ENCODE results near the gene LRRC10B.

- TF ChIP-seq EZH2phosphoT487 (IDR thresholded peaks at IDR 0.05; ENCODE audit: low read depth, severe bottlenecking, unreplicated experiment), result no peak
- TF ChIP-seq, protein P1, sequence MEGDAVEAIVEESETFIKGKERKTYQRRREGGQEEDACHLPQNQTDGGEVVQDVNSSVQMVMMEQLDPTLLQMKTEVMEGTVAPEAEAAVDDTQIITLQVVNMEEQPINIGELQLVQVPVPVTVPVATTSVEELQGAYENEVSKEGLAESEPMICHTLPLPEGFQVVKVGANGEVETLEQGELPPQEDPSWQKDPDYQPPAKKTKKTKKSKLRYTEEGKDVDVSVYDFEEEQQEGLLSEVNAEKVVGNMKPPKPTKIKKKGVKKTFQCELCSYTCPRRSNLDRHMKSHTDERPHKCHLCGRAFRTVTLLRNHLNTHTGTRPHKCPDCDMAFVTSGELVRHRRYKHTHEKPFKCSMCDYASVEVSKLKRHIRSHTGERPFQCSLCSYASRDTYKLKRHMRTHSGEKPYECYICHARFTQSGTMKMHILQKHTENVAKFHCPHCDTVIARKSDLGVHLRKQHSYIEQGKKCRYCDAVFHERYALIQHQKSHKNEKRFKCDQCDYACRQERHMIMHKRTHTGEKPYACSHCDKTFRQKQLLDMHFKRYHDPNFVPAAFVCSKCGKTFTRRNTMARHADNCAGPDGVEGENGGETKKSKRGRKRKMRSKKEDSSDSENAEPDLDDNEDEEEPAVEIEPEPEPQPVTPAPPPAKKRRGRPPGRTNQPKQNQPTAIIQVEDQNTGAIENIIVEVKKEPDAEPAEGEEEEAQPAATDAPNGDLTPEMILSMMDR (IDR thresholded peaks at IDR 0.05; ENCODE audit: poor library complexity), result no peak
Measured at GRCh38 chr11:61522881-61523280, 14.3 kb downstream of the LRRC10B start.
